Kidney (tissue), 14 donors: ENCODE data around the gene NAT16. TPM values are rescaled to one million over a fixed set of nuclear protein-coding genes. Genes with fewer than 3 reads are reported as not detected.

Experiments used
- DNase-seq, 5 donors: peaks; one replicate each; pipeline ENCODE4 v3.0.0-alpha.2; 2013 to 2020
- FAIRE-seq: peaks from 2 replicates; lab custom pipeline; 2012; peaks lifted over from hg19 to GRCh38; lab: Jason Lieb, UNC
- H3K27ac ChIP-seq, 2 donors: one replicate each; pipeline ENCODE4 v1.7.0; 2013; ENCODE audit warnings: low read depth in 2 of 2, low read length in 2 of 2, inconsistent platforms in 1 of 2
- H3K27me3 ChIP-seq: one replicate; pipeline ENCODE4 v1.7.1; 2013; ENCODE audit warnings: low read length, inconsistent platforms; ENCODE audit not compliant: control insufficient read depth, insufficient read depth
- H3K36me3 ChIP-seq, 3 donors: one replicate each; pipeline versions ENCODE4 v1.7.0 to v1.7.1; 2013; ENCODE audit warnings: low read length in 3 of 3, control low read depth in 1 of 3, inconsistent platforms in 1 of 3; ENCODE audit not compliant: insufficient read depth in 3 of 3, control insufficient read depth in 2 of 3
- H3K4me1 ChIP-seq, 3 donors: one replicate each; pipeline versions ENCODE4 v1.7.0 to v1.7.1; 2013; ENCODE audit warnings: low read length in 3 of 3, inconsistent platforms in 1 of 3, low read depth in 1 of 3; ENCODE audit not compliant: control insufficient read depth in 2 of 3, insufficient read depth in 2 of 3
- H3K4me3 ChIP-seq, 3 donors: one replicate each; pipeline versions ENCODE4 v1.7.0 to v1.8.1; 2013; ENCODE audit warnings: low read length in 3 of 3, control low read depth in 1 of 3, inconsistent platforms in 1 of 3
- H3K9ac ChIP-seq, 3 donors: one replicate each; pipeline versions ENCODE4 v1.7.0 to v1.7.1; 2013; ENCODE audit warnings: low read length in 3 of 3, control low read depth in 1 of 3, inconsistent platforms in 1 of 3
- H3K9me3 ChIP-seq, 3 donors: one replicate each; pipeline versions ENCODE4 v1.7.0 to v1.7.1; 2013; ENCODE audit warnings: low read length in 3 of 3, control low read depth in 1 of 3, inconsistent platforms in 1 of 3; ENCODE audit not compliant: control insufficient read depth in 2 of 3, insufficient read depth in 1 of 3
- intact Hi-C: fragments of 100-400 bp; cut with DNase I; formaldehyde crosslinking; loops from one replicate; pipeline ENCODE4 v1.11.1; 2022
- polyA plus RNA-seq: library from polyadenylated mRNA; stranded (reverse); fragments of 350-450 nt; fragmentation: Illumina TruSeq; extraction: RNeasy Lipid Tissue Mini Kit (QIAGEN cat#74804); gene quantifications from one replicate; pipeline ENCODE4 v1.2.3, GENCODE V29; 2014; ENCODE audit warnings: low read depth, low replicate concordance; ENCODE audit not compliant: insufficient read depth
- total RNA-seq: library from RNA; stranded (reverse); fragmentation: NEBNext Ultra II Directional; extraction: Animal tissue kit (Norgen Biotek cat#: 25700); gene quantifications from one replicate; pipeline ENCODE4 v1.2.1, GENCODE V29; 2021
- TF ChIP-seq, protein P1 (sequence below): IDR thresholded peaks from 3 replicates; pipeline ENCODE4 v1.5.1; 2012; ENCODE audit warnings: mild to moderate bottlenecking, moderate library complexity, borderline replicate concordance; ENCODE audit not compliant: insufficient read depth; ENCODE audit errors: extremely low read depth
- donor health status: control.
- donor health status: control.
- donor health status: control.
- donor health status: control.
- donor health status: control.
- donor health status: DM: yes; HTN: yes; CAD: no.
- donor health status: Normal renal cell carcinoma (clear cell type).

The NAT16 gene
- total and polyA plus RNA-seq, 2 donors from 2014 or later: not detected

DNA sequence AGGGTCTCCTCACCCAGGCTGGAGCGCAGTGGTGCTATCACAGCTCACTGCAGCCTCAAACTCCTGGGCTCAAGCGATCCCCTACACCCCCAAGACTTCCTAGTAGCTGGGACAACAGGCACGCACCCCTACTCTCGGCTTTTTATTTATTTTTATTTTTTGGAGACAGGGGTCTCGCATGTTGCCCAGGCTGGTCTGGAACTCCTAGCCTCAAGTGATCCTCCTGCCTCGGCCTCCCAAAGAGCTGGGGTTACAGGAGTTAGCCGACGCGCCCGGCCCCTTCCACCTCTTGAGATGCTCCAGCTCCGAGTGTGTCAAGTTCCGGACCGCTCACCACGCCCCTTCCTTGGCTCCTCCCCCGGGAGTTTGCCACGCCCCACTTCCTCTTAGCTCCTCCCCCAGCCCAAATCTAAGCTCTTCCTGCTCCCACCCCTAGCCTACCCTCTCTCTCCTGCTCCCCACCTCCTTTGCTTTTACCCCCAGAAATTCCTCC is 6.3 kb downstream of the NAT16 start:
- H3K27me3 ChIP-seq: peaks cover 69% of the 10 kb centered on the region
- intact Hi-C loops: no loop called here
- no peaks in the 10 kb centered on the region for H3K9me3 ChIP-seq
- no peak for FAIRE-seq
- H3K4me1 ChIP-seq: peaks cover 0 to 8% (median 0%) of the 10 kb centered on the region in 3 donors
- H3K9ac ChIP-seq: no peak overlapping the region
- TF ChIP-seq, protein P1, sequence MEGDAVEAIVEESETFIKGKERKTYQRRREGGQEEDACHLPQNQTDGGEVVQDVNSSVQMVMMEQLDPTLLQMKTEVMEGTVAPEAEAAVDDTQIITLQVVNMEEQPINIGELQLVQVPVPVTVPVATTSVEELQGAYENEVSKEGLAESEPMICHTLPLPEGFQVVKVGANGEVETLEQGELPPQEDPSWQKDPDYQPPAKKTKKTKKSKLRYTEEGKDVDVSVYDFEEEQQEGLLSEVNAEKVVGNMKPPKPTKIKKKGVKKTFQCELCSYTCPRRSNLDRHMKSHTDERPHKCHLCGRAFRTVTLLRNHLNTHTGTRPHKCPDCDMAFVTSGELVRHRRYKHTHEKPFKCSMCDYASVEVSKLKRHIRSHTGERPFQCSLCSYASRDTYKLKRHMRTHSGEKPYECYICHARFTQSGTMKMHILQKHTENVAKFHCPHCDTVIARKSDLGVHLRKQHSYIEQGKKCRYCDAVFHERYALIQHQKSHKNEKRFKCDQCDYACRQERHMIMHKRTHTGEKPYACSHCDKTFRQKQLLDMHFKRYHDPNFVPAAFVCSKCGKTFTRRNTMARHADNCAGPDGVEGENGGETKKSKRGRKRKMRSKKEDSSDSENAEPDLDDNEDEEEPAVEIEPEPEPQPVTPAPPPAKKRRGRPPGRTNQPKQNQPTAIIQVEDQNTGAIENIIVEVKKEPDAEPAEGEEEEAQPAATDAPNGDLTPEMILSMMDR: no peak
- H3K36me3 ChIP-seq: no peaks in the 10 kb centered on the region
- H3K27ac ChIP-seq: no peak overlapping the region
- DNase-seq: peak in 1 of 5 donors; percentile 69
- no peak overlapping the region for H3K4me3 ChIP-seq

DNA sequence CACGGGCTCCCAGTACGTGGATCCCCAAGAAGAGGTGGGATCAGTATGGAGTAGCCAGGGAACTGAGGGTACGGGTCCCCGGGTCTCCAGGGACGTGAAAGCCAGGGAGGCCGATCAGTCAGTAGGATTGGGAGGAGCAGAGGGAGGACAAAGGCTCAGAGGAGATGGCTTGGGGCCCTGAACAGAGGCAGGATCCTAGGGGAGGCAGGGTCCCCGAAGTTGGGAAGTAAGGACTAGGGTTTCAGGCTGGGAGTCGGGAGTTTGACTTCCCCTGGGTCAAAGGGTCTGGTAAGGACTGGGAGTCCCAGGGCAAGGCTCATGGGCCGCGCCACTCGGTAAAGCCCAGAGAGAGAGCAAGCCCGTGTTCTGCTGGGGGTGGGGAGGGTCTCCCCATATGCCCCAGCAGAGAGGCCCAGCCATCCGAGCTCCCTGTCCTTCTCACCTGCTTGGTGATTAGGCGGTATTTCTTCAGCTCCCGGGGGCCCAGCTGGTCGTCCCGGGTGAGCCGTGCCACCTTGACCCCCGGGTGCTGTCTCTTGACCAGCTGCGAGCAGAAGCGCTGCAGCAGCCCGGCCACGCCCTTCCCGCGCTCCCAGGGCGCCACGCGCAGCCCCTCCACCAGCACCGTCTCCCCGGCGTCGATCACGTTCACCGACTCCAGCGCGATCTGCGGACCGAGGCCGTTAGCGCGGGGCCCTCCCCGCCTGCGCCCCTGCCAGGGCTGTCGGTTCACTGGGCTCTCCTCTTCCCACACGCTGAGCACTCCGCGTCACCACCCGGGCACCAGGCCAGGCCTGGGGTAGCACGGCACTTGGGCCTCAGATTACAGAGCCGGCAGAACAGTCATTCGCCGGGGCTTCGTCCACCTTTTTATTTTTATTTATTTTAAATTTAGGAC is 7.0 kb downstream of the NAT16 start:
- DNase-seq (peak in 4 of 5 donors; percentile 39 to 89 (median 72)), FAIRE-seq (no peak)
- Histone ChIP-seq H3K27me3 (peaks cover 70% of the 10 kb centered on the region), H3K9me3 (no peaks in the 10 kb centered on the region), H3K27ac (no peak overlapping the region), H3K36me3 (no peaks in the 10 kb centered on the region), H3K4me3 (no peak overlapping the region), H3K9ac (no peak overlapping the region), H3K4me1 (peaks cover 0 to 8% (median 0%) of the 10 kb centered on the region in 3 donors)
- TF ChIP-seq, protein P1: no peak
- intact Hi-C loops: no loop called here

DNA sequence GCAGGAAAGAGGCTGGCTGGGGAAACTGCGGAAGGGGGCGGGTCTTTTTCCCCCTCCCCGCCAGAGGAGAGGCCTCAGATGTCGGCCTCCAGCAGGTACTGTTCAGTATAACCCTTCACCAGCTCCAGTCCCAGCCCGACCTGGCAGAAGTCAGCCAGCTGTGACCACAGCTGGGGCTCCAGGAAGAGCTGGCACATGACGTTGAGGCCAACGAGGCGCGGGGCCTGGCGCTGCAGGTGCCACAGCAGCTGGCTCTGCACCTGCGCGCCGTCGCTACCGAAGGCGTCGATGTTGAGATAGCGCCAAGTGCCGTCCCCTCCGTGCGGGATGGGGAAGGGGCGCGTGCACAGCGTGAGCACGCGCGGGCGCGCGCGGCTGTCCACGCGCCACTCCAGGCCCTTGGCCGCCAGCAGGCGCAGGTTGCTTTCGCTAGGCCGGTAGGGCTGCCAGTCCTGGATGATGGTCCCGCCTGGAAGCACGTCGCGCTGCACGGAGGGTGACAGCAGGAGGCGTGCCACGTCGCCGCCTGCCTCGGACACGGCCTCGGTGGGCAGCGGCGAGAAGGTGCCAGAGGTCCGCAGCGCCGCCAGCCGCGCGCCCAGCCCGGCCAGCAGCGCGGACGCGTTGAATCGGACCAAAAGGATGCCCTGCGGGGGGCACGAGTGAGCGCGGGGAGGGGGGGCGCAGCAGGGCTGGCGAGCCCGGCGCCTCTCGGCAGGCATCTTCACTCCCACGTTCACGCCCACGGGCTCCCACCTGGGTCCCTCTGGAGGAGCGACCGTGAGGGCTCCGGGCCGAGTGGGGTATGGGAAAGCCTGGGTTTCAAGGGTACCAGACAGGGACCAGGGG is 7.9 kb downstream of the NAT16 start:
- FAIRE-seq (no peak), DNase-seq (peak in 4 of 5 donors; percentile 55 to 73 (median 70))
- Histone ChIP-seq H3K4me1 (peaks cover 0 to 8% (median 0%) of the 10 kb centered on the region in 3 donors), H3K27ac (no peak overlapping the region), H3K9ac (no peak overlapping the region), H3K9me3 (no peaks in the 10 kb centered on the region), H3K4me3 (no peak overlapping the region), H3K27me3 (peaks cover 72% of the 10 kb centered on the region), H3K36me3 (no peaks in the 10 kb centered on the region)
- intact Hi-C loops: no loop called here
- TF ChIP-seq, protein P1: no peak
